GM12891 (cell line): Measurements from ENCODE around the gene SF3B2. TPM values are rescaled to one million over a fixed set of nuclear protein-coding genes. Genes with fewer than 3 reads are reported as not detected.
"Not testable (repeated sequence)": the region's sequence is repeated elsewhere in the genome, so short reads cannot be mapped to it uniquely, and the experiment has no call there.

Experiments
- DNase-seq: peaks from one replicate; pipeline ENCODE4 v3.0.0; 2011; ENCODE audit warnings: low spot score; ENCODE audit not compliant: insufficient read length
- FAIRE-seq: peaks from 2 replicates; lab custom pipeline; 2011; peaks lifted over from hg19 to GRCh38; lab: Jason Lieb, UNC
- PAX5 ChIP-seq: IDR thresholded peaks from 2 replicates; pipeline ENCODE4 v1.6.1; 2011; ENCODE audit warnings: low read length, moderate library complexity, mild to moderate bottlenecking; ENCODE audit not compliant: insufficient read depth, severe bottlenecking
- POLR2A ChIP-seq: IDR thresholded peaks from 2 replicates; pipeline ENCODE4 v1.6.1; 2011; ENCODE audit warnings: low read depth, low read length, control low read depth
- POLR2AphosphoS5 ChIP-seq: IDR thresholded peaks from 2 replicates; pipeline ENCODE4 v1.6.1; 2011; ENCODE audit warnings: low read depth, low read length, control low read depth
- POU2F2 ChIP-seq: IDR thresholded peaks from 2 replicates; pipeline ENCODE4 v1.6.1; 2011; ENCODE audit warnings: low read depth, mild to moderate bottlenecking, control low read depth, low read length, moderate library complexity
- SPI1 ChIP-seq: IDR thresholded peaks from 2 replicates; pipeline ENCODE4 v1.6.1; 2011; ENCODE audit warnings: low read depth, low read length, control low read depth
- TAF1 ChIP-seq: IDR thresholded peaks from 2 replicates; pipeline ENCODE4 v1.6.1; 2011; ENCODE audit warnings: low read depth, low read length, control low read depth
- polyA plus RNA-seq: library from polyadenylated mRNA; unstranded; fragments of >200 nt; gene quantifications from one replicate; pipeline ENCODE4 v1.2.1, GENCODE V29; 2012; ENCODE audit warnings: low read depth, missing spikeins, inconsistent platforms; ENCODE audit not compliant: missing spikeins

The SF3B2 gene
- polyA plus RNA-seq, result 149 TPM

GRCh38 chr11:66051766-66052663, at the start of gene SF3B2:
TSS of gene SF3B2 (plus strand) at chr11:66052364. CDS start at chr11:66052385, 21 bp downstream.
- peak; percentile 99 for FAIRE-seq
- TF ChIP-seq POU2F2 (no peak), PAX5 (no peak), POLR2A (peak; percentile 86), POLR2AphosphoS5 (peak; percentile 76), TAF1 (peak; percentile 92)
- peak; percentile 97 for DNase-seq

GRCh38 chr11:66002648-66003225, 49.4 kb upstream of the SF3B2 start:
- FAIRE-seq (peak; percentile 85), DNase-seq (peak; percentile 67)
- TF ChIP-seq PAX5, result no peak
- no peak for TF ChIP-seq POLR2AphosphoS5
- no peak; the same call in 1 of the 2 replicates for TF ChIP-seq POLR2A
- TF ChIP-seq POU2F2, result no peak
- no peak for TF ChIP-seq SPI1
- no peak for TF ChIP-seq TAF1

GRCh38 chr11:66003291-66003690, 48.9 kb upstream of the SF3B2 start:
- FAIRE-seq (no peak), DNase-seq (no peak)
- no peak for TF ChIP-seq PAX5
- TF ChIP-seq POLR2AphosphoS5, result no peak
- TF ChIP-seq SPI1, result no peak
- TF ChIP-seq TAF1, result no peak
- TF ChIP-seq POU2F2, result no peak
- no peak for TF ChIP-seq POLR2A

GRCh38 chr11:66004186-66004585, 48.0 kb upstream of the SF3B2 start:
- DNase-seq (no peak), FAIRE-seq (no peak)
- TF ChIP-seq POU2F2, result no peak
- no peak for TF ChIP-seq SPI1
- TF ChIP-seq POLR2AphosphoS5, result no peak
- no peak for TF ChIP-seq TAF1
- TF ChIP-seq PAX5, result no peak
- TF ChIP-seq POLR2A, result no peak; the same call in 1 of the 2 replicates

- no peak for DNase-seq
- TF ChIP-seq SPI1 (no peak), POLR2AphosphoS5 (peak; percentile 15; the same call in 1 of the 2 replicates)
- FAIRE-seq, result no peak
These were observed 45.9 kb upstream of the SF3B2 start for GRCh38 chr11:66006134-66006890.

GRCh38 chr11:66006891-66007176, 45.3 kb upstream of the SF3B2 start:
- DNase-seq, result no peak
- TF ChIP-seq SPI1, result no peak
- TF ChIP-seq PAX5, result no peak
- no peak for TF ChIP-seq POLR2AphosphoS5
- no peak for TF ChIP-seq POU2F2
- TF ChIP-seq TAF1, result no peak
- TF ChIP-seq POLR2A, result no peak
- FAIRE-seq, result no peak

- FAIRE-seq (no peak), DNase-seq (no peak)
- TF ChIP-seq POLR2A, result no peak
- no peak for TF ChIP-seq SPI1
- no peak for TF ChIP-seq PAX5
- TF ChIP-seq POU2F2, result no peak
- TF ChIP-seq TAF1, result no peak
- no peak for TF ChIP-seq POLR2AphosphoS5
These were observed 44.9 kb upstream of the SF3B2 start for GRCh38 chr11:66007201-66007634.

GRCh38 chr11:66008095-66008467, 44.1 kb upstream of the SF3B2 start:
- FAIRE-seq (no peak), DNase-seq (no peak)
- no peak for TF ChIP-seq PAX5
- no peak for TF ChIP-seq TAF1
- TF ChIP-seq SPI1, result no peak
- no peak for TF ChIP-seq POLR2A
- TF ChIP-seq POLR2AphosphoS5, result no peak
- TF ChIP-seq POU2F2, result no peak

GRCh38 chr11:66008468-66009101, 43.6 kb upstream of the SF3B2 start:
- TF ChIP-seq PAX5, result no peak
- TF ChIP-seq SPI1, result no peak
- TF ChIP-seq TAF1, result no peak
- no peak for TF ChIP-seq POU2F2
- TF ChIP-seq POLR2AphosphoS5, result no peak
- no peak for TF ChIP-seq POLR2A
- DNase-seq (no peak), FAIRE-seq (no peak)

GRCh38 chr11:66010036-66010435, 42.1 kb upstream of the SF3B2 start:
- DNase-seq, FAIRE-seq: not testable (repeated sequence)
